ENCODE measurements around the gene TBRG4.

TBRG4 gene

DNA sequence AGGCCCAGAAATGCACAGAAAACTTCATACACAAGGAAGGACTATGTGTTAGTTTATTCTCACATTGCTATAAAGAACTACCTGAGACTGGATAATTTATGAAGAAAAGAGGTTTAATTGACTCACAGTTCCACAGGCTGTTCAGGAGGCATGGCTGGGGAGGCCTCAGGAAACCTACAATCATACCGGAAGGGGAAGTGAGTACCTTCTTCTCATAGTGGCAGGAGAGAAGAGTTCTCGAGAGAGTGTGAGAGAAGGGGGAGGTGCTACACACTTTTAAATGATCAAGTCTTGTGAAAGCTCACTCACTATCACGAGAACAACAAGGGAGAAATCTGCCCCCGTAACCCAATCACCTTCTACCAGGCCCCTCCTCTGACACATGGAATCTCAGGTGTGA is 29.3 kb upstream of the TBRG4 start:
- DNase-seq: no peak

GRCh38 chr7:45138433-45139267 is 27.2 kb upstream of the TBRG4 start:
- DNase-seq: no peak

- peak; percentile 60 for DNase-seq
Observed at GRCh38 chr7:45136106-45137060, 24.9 kb upstream of the TBRG4 start.

GRCh38 chr7:45133877-45134276 is 22.4 kb upstream of the TBRG4 start:
- DNase-seq: no peak

DNA sequence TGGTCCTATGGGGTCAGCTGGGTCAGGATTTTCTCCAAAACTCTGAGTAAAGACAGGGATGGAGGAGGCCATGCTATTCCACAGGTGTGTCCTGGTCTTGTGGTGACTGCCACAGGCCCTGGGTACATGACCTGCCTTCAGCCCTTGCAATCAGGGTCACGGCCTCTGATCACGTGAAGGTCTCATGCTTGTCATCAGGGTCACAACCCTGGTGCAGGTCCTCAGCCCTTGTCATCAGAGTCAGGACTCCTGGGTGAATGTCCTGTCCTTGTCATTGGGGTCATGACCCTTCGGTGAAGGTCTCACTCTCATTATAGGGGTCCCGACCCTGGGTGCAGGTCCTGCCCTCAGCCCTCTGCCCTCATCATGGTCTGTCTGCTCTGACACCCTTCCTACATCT is 21.9 kb upstream of the TBRG4 start:
- DNase-seq: no peak

DNA sequence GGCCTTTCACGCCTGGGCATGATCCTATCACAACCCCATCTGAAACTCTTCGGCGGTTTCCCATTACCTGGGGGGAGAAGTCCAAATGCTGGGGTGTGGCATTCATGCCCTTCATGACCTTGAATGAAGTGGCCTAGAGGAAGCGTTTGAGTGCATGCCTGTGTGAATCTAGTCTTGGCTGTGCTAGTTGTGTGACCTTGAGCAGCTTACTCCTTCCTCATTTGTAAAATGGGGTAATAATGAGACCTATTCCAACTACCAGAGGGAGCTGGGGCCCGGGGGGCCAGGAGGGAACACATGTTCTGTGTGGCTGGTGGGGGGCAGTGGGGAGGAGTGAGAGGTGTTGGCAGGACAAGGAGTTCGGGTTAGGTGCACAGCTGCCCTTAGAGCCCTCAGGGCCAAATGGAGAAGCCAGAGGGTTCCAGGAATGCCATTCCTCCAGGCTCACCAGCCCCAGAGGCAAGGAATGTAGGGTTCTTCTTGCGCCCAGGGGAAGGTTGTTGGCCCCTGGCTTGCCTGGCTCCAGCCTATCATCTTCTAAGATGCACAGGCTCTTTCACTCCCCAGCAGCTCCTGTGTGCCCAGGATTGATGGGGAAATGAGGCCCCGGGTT is 21.3 kb upstream of the TBRG4 start:
- no peak for DNase-seq

DNA sequence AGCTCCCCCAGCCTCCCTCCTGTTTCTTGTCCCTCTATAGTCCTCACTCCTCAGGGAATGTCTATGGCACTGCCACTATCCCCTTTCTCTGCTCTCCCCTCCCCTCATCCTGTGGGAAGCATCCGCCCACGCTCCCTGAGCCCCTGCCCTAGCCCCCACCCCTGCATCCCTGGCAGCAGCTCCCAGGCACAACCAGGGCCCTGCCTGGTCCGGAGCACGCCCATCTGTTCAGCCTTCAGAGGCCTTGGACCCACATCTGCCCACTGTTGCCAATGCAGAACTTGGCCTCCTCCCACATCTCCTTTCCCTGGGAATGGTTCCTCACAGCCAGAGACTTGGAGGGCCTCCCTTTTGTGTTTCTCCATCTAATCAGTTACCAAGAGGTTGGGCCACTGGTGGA is 20.4 kb upstream of the TBRG4 start:
- no peak for DNase-seq

DNA sequence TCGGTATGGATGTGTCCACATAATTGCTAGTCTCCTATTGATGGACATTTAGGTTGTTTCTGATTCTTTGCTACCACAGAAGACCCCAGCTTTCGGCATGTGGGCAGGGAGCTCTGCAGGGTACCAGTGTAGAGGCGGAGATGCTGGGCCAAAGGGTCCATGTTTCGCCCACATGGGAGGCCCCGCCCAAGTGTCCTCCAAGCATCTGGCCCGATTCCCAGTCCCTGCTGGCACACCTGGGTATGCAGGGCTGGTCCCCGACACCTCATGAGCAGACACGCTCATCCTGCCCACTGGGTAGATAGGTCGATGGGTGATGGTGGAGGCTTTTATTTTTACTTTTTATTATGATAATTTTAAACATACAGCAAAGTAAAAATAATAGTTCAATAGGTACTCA is 19.4 kb upstream of the TBRG4 start:
- DNase-seq: no peak

- DNase-seq: no peak
Observed at GRCh38 chr7:45129906-45130305, 18.4 kb upstream of the TBRG4 start.

GRCh38 chr7:45129181-45129800 is 17.8 kb upstream of the TBRG4 start:
- DNase-seq: no peak

DNA sequence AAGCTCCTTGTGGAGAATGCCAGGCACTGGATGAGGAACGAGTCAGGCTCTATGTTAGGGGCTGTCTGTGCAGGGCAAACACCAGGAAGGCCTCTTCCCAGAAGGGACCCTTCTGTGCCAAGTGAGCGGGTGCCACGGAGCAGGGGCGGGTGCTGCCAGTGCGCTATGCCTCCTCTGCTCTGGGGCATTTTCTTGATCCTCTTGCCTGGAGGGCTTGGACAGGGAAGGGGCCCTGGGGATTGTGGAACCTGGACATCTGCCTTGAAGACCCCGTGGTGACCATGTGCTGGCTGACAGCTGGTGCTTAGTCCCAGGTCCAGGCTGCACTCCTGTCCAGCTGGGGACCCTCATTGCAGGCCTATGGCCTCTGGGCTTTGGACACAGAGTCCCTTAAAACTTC is 15.4 kb upstream of the TBRG4 start:
- no peak for DNase-seq

DNA sequence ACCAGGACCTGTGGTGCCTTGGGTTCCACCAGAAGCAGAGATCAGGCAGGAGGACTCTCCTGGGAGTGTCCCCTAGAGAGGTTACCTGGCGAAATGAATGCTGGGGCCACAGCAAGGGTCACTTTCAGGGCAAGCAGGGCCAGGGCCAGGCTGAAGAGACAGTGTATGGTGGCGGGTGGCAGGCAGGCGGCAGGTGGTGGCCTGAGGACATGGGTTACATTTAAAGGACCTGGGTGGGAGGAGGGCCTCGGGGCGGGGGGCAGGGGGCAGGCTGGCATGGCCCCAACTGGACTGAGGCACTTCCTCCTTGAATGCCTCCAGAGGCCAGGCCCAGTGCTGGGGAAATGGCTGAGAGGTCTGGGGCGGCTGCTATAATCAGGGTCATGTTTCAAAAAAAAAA is 14.7 kb upstream of the TBRG4 start:
- DNase-seq: no peak

- DNase-seq: no peak
Observed at GRCh38 chr7:45125193-45125904, 13.9 kb upstream of the TBRG4 start.

- no peak for DNase-seq
Observed at GRCh38 chr7:45123913-45124710, 12.6 kb upstream of the TBRG4 start.

GRCh38 chr7:45122975-45123860 is 11.7 kb upstream of the TBRG4 start:
- DNase-seq: no peak

DNA sequence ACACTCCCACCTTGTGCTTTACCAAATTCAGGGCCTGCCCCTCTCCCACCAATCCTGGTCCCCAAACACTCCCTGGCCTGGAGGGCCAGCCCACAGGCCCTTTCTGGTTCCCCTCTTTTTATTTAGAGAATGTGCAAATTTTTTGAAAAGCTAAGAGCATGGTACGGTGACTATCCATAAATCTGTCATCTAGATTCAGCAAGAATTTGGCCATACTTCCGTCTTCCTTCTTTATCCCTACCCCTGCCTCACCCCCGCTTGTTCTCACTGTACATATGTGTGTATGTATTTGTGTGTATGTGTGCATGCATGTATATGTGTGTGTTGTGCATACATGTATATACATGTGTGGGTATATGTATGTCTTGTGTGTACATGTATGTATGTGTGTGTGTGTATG is 8.1 kb upstream of the TBRG4 start:
- no peak for DNase-seq

GRCh38 chr7:45118889-45119331 is 7.4 kb upstream of the TBRG4 start:
- no peak for DNase-seq

- no peak for DNase-seq
Observed at GRCh38 chr7:45118292-45118691, 6.8 kb upstream of the TBRG4 start.

DNA sequence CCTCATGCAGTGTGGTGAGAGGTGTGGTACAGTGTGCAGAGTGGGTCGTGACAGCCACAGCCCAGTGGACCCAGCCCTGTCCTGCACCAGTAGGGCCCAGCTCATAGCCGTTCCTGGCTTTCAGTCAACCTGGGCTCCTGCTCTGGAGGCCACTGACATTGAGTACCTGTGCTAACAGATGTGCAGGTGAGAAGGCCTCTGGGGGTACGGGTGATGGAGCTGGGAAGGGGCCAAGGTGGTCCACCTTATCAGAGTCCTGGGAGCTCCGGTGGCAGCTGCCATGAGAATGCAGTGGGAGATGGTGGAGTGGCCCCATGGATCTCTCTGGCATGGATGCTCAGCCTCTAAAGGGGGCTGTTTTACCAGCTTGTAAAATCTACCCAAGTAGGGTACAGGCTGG is 6.1 kb upstream of the TBRG4 start:
- no peak for DNase-seq

- DNase-seq: no peak
Observed at GRCh38 chr7:45116048-45116447, 4.6 kb upstream of the TBRG4 start.

All from NCI-H774 (cell line).